IPS-18a (cell line): Measurements from ENCODE around the gene CDH4.

ENCODE experiments used
- H3K27ac ChIP-seq: one replicate; pipeline ENCODE4 v1.5.1; 2013; ENCODE audit warnings: low read length
- H3K27me3 ChIP-seq: one replicate; pipeline ENCODE4 v1.6.1; 2013; ENCODE audit warnings: mild to moderate bottlenecking, low read length; ENCODE audit not compliant: control insufficient read depth, insufficient read depth
- H3K36me3 ChIP-seq: one replicate; pipeline ENCODE4 v1.6.1; 2013; ENCODE audit warnings: low read depth, low read length; ENCODE audit not compliant: control insufficient read depth
- H3K4me1 ChIP-seq: one replicate; pipeline ENCODE4 v1.6.1; 2013; ENCODE audit warnings: low read depth, low read length; ENCODE audit not compliant: control insufficient read depth
- H3K4me3 ChIP-seq: one replicate; pipeline ENCODE4 v1.5.1; 2013; ENCODE audit warnings: low read length
- H3K9ac ChIP-seq: one replicate; pipeline ENCODE4 v1.6.1; 2013; ENCODE audit warnings: mild to moderate bottlenecking, low read length, moderate library complexity
- H3K9me3 ChIP-seq: one replicate; pipeline ENCODE4 v1.6.1; 2013; ENCODE audit warnings: low read depth, low read length; ENCODE audit not compliant: control insufficient read depth

The CDH4 gene

DNA sequence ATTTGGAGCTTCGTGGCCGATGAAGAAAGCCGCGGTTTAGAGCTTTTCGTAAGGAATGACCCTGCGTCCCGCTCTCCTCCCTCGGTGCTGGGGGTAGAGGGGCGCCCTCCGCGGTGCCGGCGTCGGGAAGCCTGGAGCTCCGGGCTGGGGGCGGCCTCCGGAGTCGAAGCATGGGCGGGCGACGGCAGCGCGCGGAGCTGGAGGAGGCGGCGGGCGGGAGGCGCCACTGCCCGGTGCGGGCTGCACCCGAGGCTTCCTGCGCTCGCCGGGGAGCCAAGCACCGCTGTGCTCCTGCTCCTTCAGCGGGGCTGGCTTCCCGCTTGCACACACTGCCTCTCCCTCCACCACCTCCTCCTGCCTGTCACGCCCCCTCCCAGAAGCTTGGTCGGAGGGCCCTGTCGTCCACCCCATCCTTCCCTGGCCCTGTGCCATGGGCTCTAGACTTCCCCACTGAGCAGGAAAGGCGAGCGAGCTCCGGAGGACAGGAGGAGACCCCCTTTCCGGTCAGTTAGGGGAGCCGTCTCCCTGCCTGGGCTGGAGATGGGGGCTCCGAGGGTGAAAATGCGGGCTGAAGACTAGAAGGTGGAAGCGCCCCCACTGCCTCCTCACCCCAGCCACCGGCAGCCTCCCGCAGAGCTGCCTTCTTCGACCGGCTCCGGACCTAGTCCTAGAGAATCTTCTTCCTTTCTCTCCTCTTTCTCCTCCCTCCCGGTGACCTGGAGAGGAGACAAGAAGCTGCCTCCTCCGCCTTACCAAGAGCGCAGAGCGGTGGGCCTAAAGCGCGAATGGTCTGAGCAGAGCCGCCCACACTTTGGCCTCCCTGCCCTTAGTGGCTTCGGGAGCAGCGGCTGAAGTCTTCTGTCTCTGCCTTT, 1.8 kb downstream of the CDH4 start:
- Histone ChIP-seq H3K9me3 (no peaks in the 10 kb centered on the region), H3K9ac (peak overlapping the region; percentile 0), H3K27ac (no peak overlapping the region), H3K4me3 (peak overlapping the region; percentile 64), H3K27me3 (peaks cover 74% of the 10 kb centered on the region), H3K4me1 (peaks cover 7% of the 10 kb centered on the region), H3K36me3 (peaks cover 9% of the 10 kb centered on the region)

DNA sequence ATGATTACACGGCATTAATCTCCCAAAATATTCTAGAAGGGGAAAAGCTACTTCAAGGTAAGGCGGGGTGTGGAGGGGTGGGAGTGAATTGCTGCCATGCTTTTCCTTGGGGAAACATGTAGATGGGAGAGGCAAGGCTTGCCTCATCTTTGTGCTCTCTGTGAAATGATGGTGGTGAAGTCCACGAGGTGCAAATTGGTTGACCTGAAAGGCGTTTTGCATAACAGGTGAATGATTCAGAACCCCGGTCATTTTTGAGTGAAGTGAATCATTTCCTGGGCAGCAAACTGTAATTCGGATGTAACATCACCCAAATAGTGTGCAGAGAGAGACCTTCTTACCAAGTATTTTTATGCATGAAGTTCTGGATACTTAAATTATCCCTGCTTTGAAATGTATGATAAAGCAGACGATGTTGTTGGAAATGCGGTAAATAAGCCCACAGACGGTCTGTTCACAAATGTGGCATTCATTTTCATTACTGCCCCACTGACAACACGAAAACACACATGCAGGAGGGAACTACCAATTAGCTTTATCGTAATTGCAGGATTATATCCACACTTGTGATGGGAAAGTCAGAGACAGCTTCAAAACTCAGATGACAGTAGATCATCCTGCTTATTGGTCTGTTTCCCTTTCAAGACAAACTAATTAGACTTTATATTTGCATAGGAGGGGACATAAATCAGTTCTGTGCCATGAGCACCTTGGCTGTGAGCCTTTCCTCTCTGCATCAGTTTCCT, 3.0 kb downstream of the CDH4 start:
- no peak overlapping the region for H3K27ac ChIP-seq
- H3K9ac ChIP-seq = no peak overlapping the region
- H3K36me3 ChIP-seq = peaks cover 9% of the 10 kb centered on the region
- no peaks in the 10 kb centered on the region for H3K9me3 ChIP-seq
- H3K4me3 ChIP-seq = no peak overlapping the region
- H3K27me3 ChIP-seq = peaks cover 62% of the 10 kb centered on the region
- peaks cover 7% of the 10 kb centered on the region for H3K4me1 ChIP-seq

GRCh38 chr20:61256365-61256764, 4.3 kb downstream of the CDH4 start:
- Histone ChIP-seq H3K4me3 (no peak overlapping the region), H3K9ac (no peak overlapping the region), H3K9me3 (no peaks in the 10 kb centered on the region), H3K4me1 (peaks cover 7% of the 10 kb centered on the region), H3K36me3 (peaks cover 9% of the 10 kb centered on the region), H3K27ac (no peak overlapping the region), H3K27me3 (peaks cover 53% of the 10 kb centered on the region)

DNA sequence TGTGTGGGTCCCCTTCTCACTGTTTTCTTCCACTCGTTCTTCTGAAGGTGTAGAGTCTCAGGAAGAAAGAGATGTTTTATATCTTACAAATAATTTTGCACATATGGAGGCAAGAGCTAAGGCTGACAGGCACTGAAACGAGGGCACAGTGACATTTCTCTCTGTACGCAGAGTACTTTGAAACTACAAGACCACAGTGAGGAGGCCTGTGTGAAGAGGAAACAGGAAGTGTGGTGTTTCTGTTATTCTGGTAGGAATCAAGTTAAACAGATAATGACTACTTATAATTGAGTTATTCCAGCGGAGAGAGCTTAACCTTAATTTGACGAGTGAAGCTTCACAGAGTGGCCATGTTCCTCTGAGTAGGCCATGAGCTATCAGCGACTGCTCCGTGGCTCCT, 4.8 kb downstream of the CDH4 start:
- Histone ChIP-seq H3K9ac (no peak overlapping the region), H3K4me3 (no peak overlapping the region), H3K27ac (no peak overlapping the region), H3K9me3 (no peaks in the 10 kb centered on the region), H3K4me1 (peaks cover 7% of the 10 kb centered on the region), H3K27me3 (peaks cover 50% of the 10 kb centered on the region), H3K36me3 (peaks cover 9% of the 10 kb centered on the region)

DNA sequence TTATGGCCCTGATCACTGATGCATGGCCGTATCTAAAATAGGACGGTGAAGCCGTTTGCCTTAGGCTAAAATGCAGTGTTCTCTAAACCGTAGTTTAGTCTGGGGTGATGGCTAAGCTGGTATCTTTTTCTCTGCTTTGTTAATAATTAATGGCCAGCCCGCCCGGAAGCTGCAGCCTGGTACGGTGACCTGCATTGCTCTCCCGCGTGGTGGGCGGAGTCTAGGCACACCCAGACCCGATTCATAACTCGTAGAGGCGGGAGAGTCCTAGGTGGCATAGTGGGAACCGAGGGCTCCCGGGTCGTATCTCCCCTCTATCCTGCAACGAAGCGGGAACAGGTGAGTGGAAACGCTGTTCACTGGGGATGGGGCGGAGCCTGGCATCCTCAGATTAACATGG, 5.5 kb downstream of the CDH4 start:
- no peak overlapping the region for H3K9ac ChIP-seq
- peaks cover 9% of the 10 kb centered on the region for H3K36me3 ChIP-seq
- no peak overlapping the region for H3K27ac ChIP-seq
- H3K9me3 ChIP-seq = no peaks in the 10 kb centered on the region
- no peak overlapping the region for H3K4me3 ChIP-seq
- peaks cover 47% of the 10 kb centered on the region for H3K27me3 ChIP-seq
- H3K4me1 ChIP-seq = peaks cover 7% of the 10 kb centered on the region

DNA sequence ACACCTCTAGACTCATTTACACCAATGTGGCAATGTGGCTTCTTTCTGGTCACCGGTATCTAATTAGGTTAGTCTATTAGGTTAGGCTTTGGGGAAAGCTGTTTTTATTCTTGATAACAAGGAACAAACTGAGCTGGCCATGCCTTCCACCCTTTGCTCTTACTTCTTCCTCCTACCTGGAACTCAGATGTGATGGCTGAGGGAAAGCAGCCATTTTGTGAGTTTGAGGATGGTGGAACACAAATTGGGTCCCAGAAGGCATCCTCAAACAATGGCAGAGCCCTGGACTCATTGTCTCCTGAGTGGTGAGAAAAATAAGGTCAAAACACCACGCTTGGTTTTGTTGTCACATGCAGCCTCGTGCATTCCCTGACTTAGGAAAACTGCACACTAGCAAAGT, 7.7 kb downstream of the CDH4 start:
- no peak overlapping the region for H3K9ac ChIP-seq
- H3K4me3 ChIP-seq = no peak overlapping the region
- H3K27ac ChIP-seq = no peak overlapping the region
- H3K4me1 ChIP-seq = peaks cover 6% of the 10 kb centered on the region
- H3K27me3 ChIP-seq = peaks cover 26% of the 10 kb centered on the region
- peaks cover 9% of the 10 kb centered on the region for H3K36me3 ChIP-seq
- H3K9me3 ChIP-seq = no peaks in the 10 kb centered on the region

- peaks cover 14% of the 10 kb centered on the region for H3K27me3 ChIP-seq
- H3K9me3 ChIP-seq = no peaks in the 10 kb centered on the region
Measured at GRCh38 chr20:61260905-61261304, 8.8 kb downstream of the CDH4 start.

GRCh38 chr20:61262036-61262435, 10.0 kb downstream of the CDH4 start:
- H3K27ac ChIP-seq = no peak overlapping the region
- peaks cover 6% of the 10 kb centered on the region for H3K4me1 ChIP-seq
- no peak overlapping the region for H3K4me3 ChIP-seq
- peaks cover 6% of the 10 kb centered on the region for H3K27me3 ChIP-seq
- H3K36me3 ChIP-seq = no peaks in the 10 kb centered on the region
- H3K9me3 ChIP-seq = no peaks in the 10 kb centered on the region
- H3K9ac ChIP-seq = no peak overlapping the region

More at GRCh38 chr20:61260905-61261304, 8.8 kb downstream of the CDH4 start:
- Histone ChIP-seq H3K36me3 (no peaks in the 10 kb centered on the region), H3K9ac (no peak overlapping the region), H3K27ac (no peak overlapping the region), H3K4me1 (peaks cover 6% of the 10 kb centered on the region), H3K4me3 (no peak overlapping the region)

DNA sequence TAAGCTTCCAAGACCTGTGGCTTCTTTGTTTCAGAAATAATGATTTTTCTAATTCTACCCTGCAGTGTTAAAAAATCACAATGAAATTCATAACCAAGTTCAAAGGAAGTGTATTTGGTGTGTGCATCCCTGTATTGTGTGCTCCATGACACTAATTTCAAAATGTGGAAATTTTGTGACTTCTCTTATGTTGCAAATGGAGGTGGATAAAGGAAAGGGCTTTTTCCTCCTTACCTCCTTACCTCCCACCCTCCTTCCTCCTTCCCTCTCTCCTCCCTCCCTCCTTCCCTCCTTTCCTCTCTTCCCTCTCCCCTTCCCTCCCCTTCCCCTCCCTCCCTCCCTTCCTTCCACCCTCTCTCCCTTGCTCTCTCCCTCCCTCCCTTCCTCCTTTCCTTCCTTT, 10.5 kb downstream of the CDH4 start:
- no peak overlapping the region for H3K4me3 ChIP-seq
- H3K27ac ChIP-seq = no peak overlapping the region
- H3K27me3 ChIP-seq = peaks cover 6% of the 10 kb centered on the region
- H3K36me3 ChIP-seq = no peaks in the 10 kb centered on the region
- H3K9me3 ChIP-seq = no peaks in the 10 kb centered on the region
- no peak overlapping the region for H3K9ac ChIP-seq
- peaks cover 6% of the 10 kb centered on the region for H3K4me1 ChIP-seq

GRCh38 chr20:61263084-61263695, 11.1 kb downstream of the CDH4 start:
- Histone ChIP-seq H3K27me3 (peaks cover 6% of the 10 kb centered on the region), H3K4me3 (no peak overlapping the region), H3K36me3 (no peaks in the 10 kb centered on the region), H3K9ac (no peak overlapping the region), H3K9me3 (no peaks in the 10 kb centered on the region), H3K27ac (no peak overlapping the region), H3K4me1 (peaks cover 6% of the 10 kb centered on the region)

GRCh38 chr20:61263938-61264337, 11.9 kb downstream of the CDH4 start:
- Histone ChIP-seq H3K4me1 (peaks cover 6% of the 10 kb centered on the region), H3K27ac (no peak overlapping the region), H3K27me3 (peaks cover 6% of the 10 kb centered on the region), H3K9ac (no peak overlapping the region), H3K4me3 (no peak overlapping the region), H3K9me3 (no peaks in the 10 kb centered on the region), H3K36me3 (no peaks in the 10 kb centered on the region)
